Keratinocyte (primary cell): ENCODE data around the gene CPN2. TPM values are rescaled to one million over a fixed set of nuclear protein-coding genes. Genes with fewer than 3 reads are reported as not detected.

Source experiments
- DNase-seq: peaks from one replicate; pipeline ENCODE4 v3.0.0-alpha.2; 2011; ENCODE audit warnings: low read depth, missing footprints, low spot score
- FAIRE-seq: peaks from 2 replicates; lab custom pipeline; 2011; peaks lifted over from hg19 to GRCh38; lab: Jason Lieb, UNC
- H2AFZ ChIP-seq: 2 replicates; pipeline ENCODE4 v1.6.0; 2012; ENCODE audit warnings: low read length, control low read depth, inconsistent platforms; ENCODE audit not compliant: control insufficient read depth
- H3K27ac ChIP-seq: 2 replicates; pipeline ENCODE4 v1.5.1; 2011; ENCODE audit warnings: low read length; ENCODE audit not compliant: control insufficient read depth, insufficient read depth
- H3K27me3 ChIP-seq: 3 replicates; pipeline ENCODE4 v1.6.0; 2011; ENCODE audit warnings: low read length; ENCODE audit not compliant: control insufficient read depth, insufficient read depth; ENCODE audit errors: extremely low read depth
- H3K36me3 ChIP-seq, 2 experiments: 2 replicates in 1 of 2; 3 replicates in 1 of 2; pipeline ENCODE4 v1.5.1; 2011; ENCODE audit warnings: low read length in 2 of 2, mild to moderate bottlenecking in 1 of 2; ENCODE audit not compliant: control insufficient read depth in 2 of 2, insufficient read depth in 2 of 2; ENCODE audit errors: extremely low read depth in 1 of 2
- H3K4me1 ChIP-seq: 3 replicates; pipeline ENCODE4 v1.5.1; 2011; ENCODE audit warnings: low read length; ENCODE audit not compliant: control insufficient read depth, insufficient read depth; ENCODE audit errors: extremely low read depth
- H3K4me2 ChIP-seq: 3 replicates; pipeline ENCODE4 v1.6.0; 2011; ENCODE audit warnings: low read depth, low read length; ENCODE audit not compliant: control insufficient read depth, insufficient read depth; ENCODE audit errors: extremely low read depth
- H3K4me3 ChIP-seq, 3 experiments: fragments of 200-600 bp in 1 of 3; sonication (generic) in 1 of 3; 2 replicates in 2 of 3; 3 replicates in 1 of 3; pipeline ENCODE4 v1.5.1; 2011 to 2016; ENCODE audit warnings: low read length in 3 of 3, mild to moderate bottlenecking in 3 of 3, control low read depth in 2 of 3, inconsistent platforms in 1 of 3, low read depth in 1 of 3, mixed read lengths in 1 of 3, mixed run types in 1 of 3, moderate library complexity in 1 of 3; ENCODE audit not compliant: control insufficient read depth in 2 of 3, insufficient read depth in 2 of 3; ENCODE audit errors: extremely low read depth in 1 of 3
- H3K79me2 ChIP-seq: 2 replicates; pipeline ENCODE4 v1.6.0; 2012; ENCODE audit warnings: low read length; ENCODE audit not compliant: control insufficient read depth, insufficient read depth
- H3K9ac ChIP-seq: 3 replicates; pipeline ENCODE4 v1.6.0; 2011; ENCODE audit warnings: low read length; ENCODE audit not compliant: control insufficient read depth, insufficient read depth; ENCODE audit errors: extremely low read depth
- H3K9me1 ChIP-seq: 3 replicates; pipeline ENCODE4 v1.6.0; 2011; ENCODE audit warnings: low read length; ENCODE audit not compliant: control insufficient read depth, insufficient read depth; ENCODE audit errors: extremely low read depth
- H3K9me3 ChIP-seq: 2 replicates; pipeline ENCODE4 v1.5.1; 2012; ENCODE audit warnings: low read depth, low read length; ENCODE audit not compliant: control insufficient read depth
- H4K20me1 ChIP-seq: 3 replicates; pipeline ENCODE4 v1.6.0; 2011; ENCODE audit warnings: low read length; ENCODE audit not compliant: control insufficient read depth, insufficient read depth; ENCODE audit errors: extremely low read depth
- CTCF ChIP-seq, 3 experiments: IDR thresholded peaks in 1 of 3; conservative IDR thresholded peaks in 1 of 3; optimal IDR thresholded peaks in 1 of 3; 2 replicates in 2 of 3; 3 replicates in 1 of 3; pipeline versions ENCODE3 to v1.5.1; 2011; ENCODE audit warnings: low read length in 3 of 3, mild to moderate bottlenecking in 3 of 3, moderate library complexity in 2 of 3, control low read depth in 1 of 3, inconsistent platforms in 1 of 3; ENCODE audit not compliant: insufficient read depth in 2 of 3; ENCODE audit errors: extremely low read depth in 1 of 3
- EZH2 ChIP-seq: IDR thresholded peaks from one replicate; pipeline ENCODE4 v1.6.1; 2012; ENCODE audit warnings: inconsistent platforms, mild to moderate bottlenecking, low read length, moderate library complexity
- dilution Hi-C: fragments of 300-500 bp; cut with MboI; formaldehyde crosslinking; loops from one replicate; pipeline ENCODE4 v1.7.0; 2020; ENCODE audit warnings: low sequenced_read_pairs; ENCODE audit not compliant: extremely low pct_ligation_motif_present
- polyA plus RNA-seq, 5 experiments: library from polyadenylated mRNA; depleted of rRNA in 3 of 5; stranded (reverse) in 3 of 5; stranded (forward) in 1 of 5; unstranded in 1 of 5; fragments of >200 nt; gene quantifications; 1 replicate in 1 of 5; 2 replicates in 3 of 5; 3 replicates in 1 of 5; pipeline versions ENCODE4 v1.2.1 to v1.2.3, GENCODE V29; 2011 to 2012; ENCODE audit warnings: missing spikeins in 2 of 5, low read depth in 1 of 5, low replicate concordance in 1 of 5

Gene CPN2
- polyA plus RNA-seq, 1 donor (not counting 4 experiments of a cell fraction or from before 2014, with no cell fraction given) = not detected

DNA sequence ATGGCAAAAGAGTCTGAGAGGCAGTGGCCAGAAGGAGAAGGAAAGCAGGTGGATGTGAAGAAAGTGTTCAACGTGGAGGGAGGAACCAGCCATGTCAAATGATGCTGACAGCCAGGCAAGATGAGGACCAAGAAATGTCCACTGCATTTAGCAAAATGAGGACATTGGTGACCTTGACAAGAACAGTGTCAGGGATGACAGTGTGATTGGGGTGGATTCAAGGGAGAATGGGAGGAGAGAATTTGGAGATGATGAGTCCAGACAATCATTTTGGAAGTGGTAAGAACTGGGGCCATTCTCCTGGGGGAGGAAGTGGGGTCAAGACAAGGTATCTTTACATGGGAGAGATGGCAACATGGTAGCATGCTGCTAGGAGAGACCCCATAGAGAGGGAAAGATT lies 47.4 kb downstream of the CPN2 start:
- Histone ChIP-seq H3K4me2 (no peak overlapping the region), H3K9ac (no peak overlapping the region), H3K9me1 (no peaks in the 10 kb centered on the region), H3K36me3 (no peaks in the 10 kb centered on the region), H2AFZ (no peak overlapping the region), H4K20me1 (no peaks in the 10 kb centered on the region), H3K79me2 (no peaks in the 10 kb centered on the region), H3K4me3 (no peak overlapping the region), H3K9me3 (no peaks in the 10 kb centered on the region), H3K4me1 (peaks cover 11% of the 10 kb centered on the region), H3K27ac (no peak overlapping the region), H3K27me3 (no peaks in the 10 kb centered on the region)
- FAIRE-seq (no peak), DNase-seq (no peak)
- dilution Hi-C loops = loop anchor here (25.0 kb wide), 2 partner anchors 141 to 541 kb away; no protein-coding TSS in a partner anchor
- TF ChIP-seq EZH2 (no peak), CTCF (optimal IDR thresholded peaks at IDR 0.05 in 1 of 3, IDR thresholded peaks at IDR 0.05 in 1 of 3, conservative IDR thresholded peaks at IDR 0.05 in 1 of 3; ENCODE audit: extremely low read depth in 1 of 3, insufficient read depth in 2 of 3, low read length in 3 of 3) (no peak)

DNA sequence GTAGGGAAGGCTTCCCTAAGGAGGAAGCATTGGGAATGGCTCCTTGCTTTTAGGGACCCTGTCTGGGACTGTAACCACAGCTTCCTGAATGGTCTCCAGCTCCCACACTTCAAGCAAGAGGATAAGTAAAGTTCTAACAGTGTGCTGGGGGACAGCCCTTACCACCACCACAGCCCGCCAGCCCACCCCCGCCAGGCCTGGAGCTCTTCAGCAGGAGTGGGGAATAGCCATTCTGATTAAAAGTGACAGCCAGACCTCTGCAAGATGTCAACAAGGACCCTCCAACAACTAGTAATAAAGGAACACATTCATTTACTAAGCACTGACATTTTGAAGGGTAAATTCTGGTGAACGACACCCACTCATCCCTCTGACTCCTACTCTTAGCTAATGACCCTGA lies 49.4 kb downstream of the CPN2 start:
- Histone ChIP-seq H3K36me3 (no peaks in the 10 kb centered on the region), H3K4me3 (no peak overlapping the region), H4K20me1 (no peaks in the 10 kb centered on the region), H3K79me2 (no peaks in the 10 kb centered on the region), H2AFZ (no peak overlapping the region), H3K4me2 (no peak overlapping the region), H3K9ac (no peak overlapping the region), H3K4me1 (peaks cover 8% of the 10 kb centered on the region), H3K9me1 (no peaks in the 10 kb centered on the region), H3K27me3 (no peaks in the 10 kb centered on the region), H3K27ac (no peak overlapping the region), H3K9me3 (no peaks in the 10 kb centered on the region)
- dilution Hi-C loops = loop anchor here (25.0 kb wide), 2 partner anchors 139 to 539 kb away; no protein-coding TSS in a partner anchor
- no peak for DNase-seq
- TF ChIP-seq EZH2 = no peak
- TF ChIP-seq CTCF (optimal IDR thresholded peaks at IDR 0.05 in 1 of 3, IDR thresholded peaks at IDR 0.05 in 1 of 3, conservative IDR thresholded peaks at IDR 0.05 in 1 of 3; ENCODE audit: extremely low read depth in 1 of 3, insufficient read depth in 2 of 3, low read length in 3 of 3) = no peak
- FAIRE-seq = no peak
